Keratinocyte (primary cell): ENCODE measurements around the gene CDKN1A. TPM values are rescaled to one million over a fixed set of nuclear protein-coding genes. Genes with fewer than 3 reads are reported as not detected.

Experiments used
- DNase-seq: peaks from one replicate; pipeline ENCODE4 v3.0.0-alpha.2; 2011; ENCODE audit warnings: low read depth, missing footprints, low spot score
- FAIRE-seq: peaks from 2 replicates; lab custom pipeline; 2011; peaks lifted over from hg19 to GRCh38; lab: Jason Lieb, UNC
- H2AFZ ChIP-seq: 2 replicates; pipeline ENCODE4 v1.6.0; 2012; ENCODE audit warnings: low read length, control low read depth, inconsistent platforms; ENCODE audit not compliant: control insufficient read depth
- H3K27ac ChIP-seq: 2 replicates; pipeline ENCODE4 v1.5.1; 2011; ENCODE audit warnings: low read length; ENCODE audit not compliant: control insufficient read depth, insufficient read depth
- H3K27me3 ChIP-seq: 3 replicates; pipeline ENCODE4 v1.6.0; 2011; ENCODE audit warnings: low read length; ENCODE audit not compliant: control insufficient read depth, insufficient read depth; ENCODE audit errors: extremely low read depth
- H3K36me3 ChIP-seq, 2 experiments: 2 replicates in 1 of 2; 3 replicates in 1 of 2; pipeline ENCODE4 v1.5.1; 2011; ENCODE audit warnings: low read length in 2 of 2, mild to moderate bottlenecking in 1 of 2; ENCODE audit not compliant: control insufficient read depth in 2 of 2, insufficient read depth in 2 of 2; ENCODE audit errors: extremely low read depth in 1 of 2
- H3K4me1 ChIP-seq: 3 replicates; pipeline ENCODE4 v1.5.1; 2011; ENCODE audit warnings: low read length; ENCODE audit not compliant: control insufficient read depth, insufficient read depth; ENCODE audit errors: extremely low read depth
- H3K4me2 ChIP-seq: 3 replicates; pipeline ENCODE4 v1.6.0; 2011; ENCODE audit warnings: low read depth, low read length; ENCODE audit not compliant: control insufficient read depth, insufficient read depth; ENCODE audit errors: extremely low read depth
- H3K4me3 ChIP-seq, 3 experiments: fragments of 200-600 bp in 1 of 3; sonication (generic) in 1 of 3; 2 replicates in 2 of 3; 3 replicates in 1 of 3; pipeline ENCODE4 v1.5.1; 2011 to 2016; ENCODE audit warnings: low read length in 3 of 3, mild to moderate bottlenecking in 3 of 3, control low read depth in 2 of 3, inconsistent platforms in 1 of 3, low read depth in 1 of 3, mixed read lengths in 1 of 3, mixed run types in 1 of 3, moderate library complexity in 1 of 3; ENCODE audit not compliant: control insufficient read depth in 2 of 3, insufficient read depth in 2 of 3; ENCODE audit errors: extremely low read depth in 1 of 3
- H3K79me2 ChIP-seq: 2 replicates; pipeline ENCODE4 v1.6.0; 2012; ENCODE audit warnings: low read length; ENCODE audit not compliant: control insufficient read depth, insufficient read depth
- H3K9ac ChIP-seq: 3 replicates; pipeline ENCODE4 v1.6.0; 2011; ENCODE audit warnings: low read length; ENCODE audit not compliant: control insufficient read depth, insufficient read depth; ENCODE audit errors: extremely low read depth
- H3K9me1 ChIP-seq: 3 replicates; pipeline ENCODE4 v1.6.0; 2011; ENCODE audit warnings: low read length; ENCODE audit not compliant: control insufficient read depth, insufficient read depth; ENCODE audit errors: extremely low read depth
- H3K9me3 ChIP-seq: 2 replicates; pipeline ENCODE4 v1.5.1; 2012; ENCODE audit warnings: low read depth, low read length; ENCODE audit not compliant: control insufficient read depth
- H4K20me1 ChIP-seq: 3 replicates; pipeline ENCODE4 v1.6.0; 2011; ENCODE audit warnings: low read length; ENCODE audit not compliant: control insufficient read depth, insufficient read depth; ENCODE audit errors: extremely low read depth
- CTCF ChIP-seq, 3 experiments: IDR thresholded peaks in 1 of 3; conservative IDR thresholded peaks in 1 of 3; optimal IDR thresholded peaks in 1 of 3; 2 replicates in 2 of 3; 3 replicates in 1 of 3; pipeline versions ENCODE3 to v1.5.1; 2011; ENCODE audit warnings: low read length in 3 of 3, mild to moderate bottlenecking in 3 of 3, moderate library complexity in 2 of 3, control low read depth in 1 of 3, inconsistent platforms in 1 of 3; ENCODE audit not compliant: insufficient read depth in 2 of 3; ENCODE audit errors: extremely low read depth in 1 of 3
- EZH2 ChIP-seq: IDR thresholded peaks from one replicate; pipeline ENCODE4 v1.6.1; 2012; ENCODE audit warnings: inconsistent platforms, mild to moderate bottlenecking, low read length, moderate library complexity
- dilution Hi-C: fragments of 300-500 bp; cut with MboI; formaldehyde crosslinking; loops from one replicate; pipeline ENCODE4 v1.7.0; 2020; ENCODE audit warnings: low sequenced_read_pairs; ENCODE audit not compliant: extremely low pct_ligation_motif_present
- polyA plus RNA-seq, 5 experiments: library from polyadenylated mRNA; depleted of rRNA in 3 of 5; stranded (reverse) in 3 of 5; stranded (forward) in 1 of 5; unstranded in 1 of 5; fragments of >200 nt; gene quantifications; 1 replicate in 1 of 5; 2 replicates in 3 of 5; 3 replicates in 1 of 5; pipeline versions ENCODE4 v1.2.1 to v1.2.3, GENCODE V29; 2011 to 2012; ENCODE audit warnings: missing spikeins in 2 of 5, low read depth in 1 of 5, low replicate concordance in 1 of 5

The CDKN1A gene
- polyA plus RNA-seq, 1 donor (not counting 4 experiments of a cell fraction or from before 2014, with no cell fraction given), result 185 TPM

GRCh38 chr6:36698196-36698595, 19.7 kb downstream of the CDKN1A start:
- FAIRE-seq (no peak), DNase-seq (no peak)
- Histone ChIP-seq H4K20me1 (no peaks in the 10 kb centered on the region), H3K9me3 (no peaks in the 10 kb centered on the region), H3K9ac (no peak overlapping the region), H3K27me3 (no peaks in the 10 kb centered on the region), H3K4me1 (peaks cover 11% of the 10 kb centered on the region), H3K4me3 (no peak overlapping the region), H3K79me2 (no peaks in the 10 kb centered on the region), H2AFZ (no peak overlapping the region), H3K36me3 (no peaks in the 10 kb centered on the region), H3K4me2 (no peak overlapping the region), H3K27ac (no peak overlapping the region), H3K9me1 (peaks cover 2% of the 10 kb centered on the region)
- TF ChIP-seq EZH2 (no peak), CTCF (optimal IDR thresholded peaks at IDR 0.05 in 1 of 3, IDR thresholded peaks at IDR 0.05 in 1 of 3, conservative IDR thresholded peaks at IDR 0.05 in 1 of 3; ENCODE audit: extremely low read depth in 1 of 3, insufficient read depth in 2 of 3, low read length in 3 of 3) (no peak)
- dilution Hi-C loops, result no loop called here

DNA sequence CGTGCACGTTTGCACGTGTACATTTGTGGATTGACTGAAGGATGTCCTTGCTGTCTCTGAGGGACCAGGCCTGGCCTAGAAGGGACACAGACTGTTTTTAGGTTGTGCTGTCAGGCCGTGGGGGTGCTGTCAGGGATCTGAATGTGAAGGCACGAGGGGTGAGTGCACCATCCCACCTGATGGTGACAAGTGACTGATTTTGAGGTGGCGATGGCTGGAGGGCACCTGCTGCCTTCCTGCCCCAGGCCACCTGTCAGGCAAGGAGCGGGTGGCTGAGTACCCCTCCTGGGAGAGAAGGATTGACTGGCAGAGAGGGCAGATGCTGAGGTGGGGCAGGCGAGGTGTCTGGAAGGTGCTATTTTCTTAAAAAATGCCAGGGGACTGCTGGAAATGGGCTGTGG, 20.4 kb downstream of the CDKN1A start:
- dilution Hi-C loops, result no loop called here
- Histone ChIP-seq H4K20me1 (no peaks in the 10 kb centered on the region), H3K27me3 (no peaks in the 10 kb centered on the region), H3K27ac (no peak overlapping the region), H3K4me1 (peaks cover 11% of the 10 kb centered on the region), H3K79me2 (no peaks in the 10 kb centered on the region), H3K36me3 (no peaks in the 10 kb centered on the region), H3K4me2 (no peak overlapping the region), H3K9me1 (no peaks in the 10 kb centered on the region), H3K9me3 (no peaks in the 10 kb centered on the region), H2AFZ (no peak overlapping the region), H3K9ac (no peak overlapping the region), H3K4me3 (no peak overlapping the region)
- FAIRE-seq, result no peak
- no peak for DNase-seq
- no peak for TF ChIP-seq CTCF (optimal IDR thresholded peaks at IDR 0.05 in 1 of 3, IDR thresholded peaks at IDR 0.05 in 1 of 3, conservative IDR thresholded peaks at IDR 0.05 in 1 of 3; ENCODE audit: extremely low read depth in 1 of 3, insufficient read depth in 2 of 3, low read length in 3 of 3)
- no peak for TF ChIP-seq EZH2
